IMR-90 (cell line): ENCODE results near the gene TOMM40. TPM values are rescaled to one million over a fixed set of nuclear protein-coding genes. Genes with fewer than 3 reads are reported as not detected.

ENCODE experiments used
- ATAC-seq: fragments of 200-7000 bp; cut with Tn5 transposase; 2 replicates; pipeline ENCODE4 v1.9.1; 2020; ENCODE audit warnings: low read depth, mild to moderate bottlenecking, moderate library complexity
- BruUV-seq: library from RNA; stranded (reverse); fragments of 400-500 nt; replicated peaks from 2 replicates; lab custom pipeline; 2021; lab: Mats Ljungman, UMichigan
- CTCF ChIA-PET: fragments of 300-600 bp; formaldehyde crosslinking; extraction: SDS; loops from one replicate; lab custom pipeline; 2021; ENCODE audit warnings: antibody characterized with exemption; lab: Yijun Ruan, JAX
- POLR2A ChIA-PET: fragments of 300-600 bp; sonication (Branson Sonifier 250); formaldehyde crosslinking; loops from one replicate; lab custom pipeline; 2022; ENCODE audit warnings: antibody characterized with exemption; ENCODE audit not compliant: unreplicated experiment; lab: Charles Lee
- DNase-seq: peaks from one replicate; pipeline ENCODE4 v3.0.0; 2013
- H2AFZ ChIP-seq: replicated peaks from 2 replicates; pipeline ENCODE3; 2013; ENCODE audit warnings: low read length, mild to moderate bottlenecking; ENCODE audit not compliant: poor library complexity
- H2AK5ac ChIP-seq: 2 replicates; pipeline ENCODE4 v1.6.1; 2013; ENCODE audit warnings: low read depth, low read length, inconsistent platforms
- H2AK9ac ChIP-seq: replicated peaks from 2 replicates; pipeline ENCODE3; 2013; ENCODE audit warnings: mild to moderate bottlenecking, low read depth, low read length, moderate library complexity; ENCODE audit not compliant: poor library complexity
- H2BK120ac ChIP-seq: 2 replicates; pipeline ENCODE4 v1.6.1; 2013; ENCODE audit warnings: low read depth, low read length, inconsistent platforms
- H2BK15ac ChIP-seq: 3 replicates; pipeline ENCODE4 v1.6.1; 2013; ENCODE audit warnings: low read depth, low read length, inconsistent platforms
- H2BK20ac ChIP-seq: 2 replicates; pipeline ENCODE4 v1.6.1; 2013; ENCODE audit warnings: low read depth, mild to moderate bottlenecking, inconsistent platforms, low read length, moderate library complexity
- H2BK5ac ChIP-seq: 2 replicates; pipeline ENCODE4 v1.6.1; 2013; ENCODE audit warnings: mild to moderate bottlenecking, low read depth, low read length, inconsistent platforms; ENCODE audit not compliant: poor library complexity, severe bottlenecking
- H3K14ac ChIP-seq: replicated peaks from 2 replicates; pipeline ENCODE4 v1.6.1; 2013; ENCODE audit warnings: low read depth, low read length, inconsistent platforms
- H3K18ac ChIP-seq: 2 replicates; pipeline ENCODE4 v1.6.1; 2013; ENCODE audit warnings: low read depth, low read length, control low read depth
- H3K23ac ChIP-seq: 2 replicates; pipeline ENCODE4 v1.6.1; 2013; ENCODE audit warnings: low read depth, low read length, inconsistent platforms
- H3K27ac ChIP-seq: 2 replicates; pipeline ENCODE4 v1.5.1; 2013; ENCODE audit warnings: mild to moderate bottlenecking, control low read depth, low read length; ENCODE audit not compliant: insufficient read depth
- H3K27me3 ChIP-seq: 2 replicates; pipeline ENCODE4 v1.6.1; 2013; ENCODE audit warnings: low read length; ENCODE audit not compliant: control insufficient read depth, insufficient read depth
- H3K36me3 ChIP-seq: 2 replicates; pipeline ENCODE4 v1.6.1; 2013; ENCODE audit warnings: low read length, mixed read lengths; ENCODE audit not compliant: control insufficient read depth, insufficient read depth
- H3K4ac ChIP-seq: 2 replicates; pipeline ENCODE4 v1.6.1; 2013; ENCODE audit warnings: low read depth, low read length, inconsistent platforms
- H3K4me1 ChIP-seq: 2 replicates; pipeline ENCODE4 v1.6.1; 2013; ENCODE audit warnings: low read length, mixed read lengths; ENCODE audit not compliant: control insufficient read depth, insufficient read depth
- H3K4me2 ChIP-seq: 2 replicates; pipeline ENCODE4 v1.6.1; 2013; ENCODE audit warnings: low read depth, mild to moderate bottlenecking, control low read depth, low read length, moderate library complexity
- H3K4me3 ChIP-seq: 2 replicates; pipeline ENCODE4 v1.5.1; 2013; ENCODE audit warnings: low read depth, mild to moderate bottlenecking, control low read depth, low read length, moderate library complexity; ENCODE audit not compliant: insufficient read depth
- H3K56ac ChIP-seq: 2 replicates; pipeline ENCODE4 v1.6.1; 2013; ENCODE audit warnings: low read length, inconsistent platforms; ENCODE audit not compliant: insufficient read depth; ENCODE audit errors: extremely low read depth
- H3K79me1 ChIP-seq, 2 experiments: 2 replicates each; pipeline ENCODE4 v1.6.1; 2013; ENCODE audit warnings: low read length in 2 of 2, inconsistent platforms in 1 of 2, low read depth in 1 of 2
- H3K9ac ChIP-seq: 2 replicates; pipeline ENCODE4 v1.6.1; 2013; ENCODE audit warnings: low read depth, low read length, control low read depth
- H3K9me1 ChIP-seq: 2 replicates; pipeline ENCODE4 v1.6.1; 2013; ENCODE audit warnings: low read length, inconsistent platforms; ENCODE audit not compliant: insufficient read depth
- H3K9me3 ChIP-seq: 2 replicates; pipeline ENCODE4 v1.6.1; 2013; ENCODE audit warnings: low read length; ENCODE audit not compliant: control insufficient read depth, insufficient read depth
- H4K20me1 ChIP-seq: 2 replicates; pipeline ENCODE4 v1.6.1; 2013; ENCODE audit warnings: low read length, inconsistent platforms; ENCODE audit not compliant: insufficient read depth
- H4K5ac ChIP-seq: 2 replicates; pipeline ENCODE4 v1.6.1; 2013; ENCODE audit warnings: mild to moderate bottlenecking, low read depth, low read length, control low read depth
- H4K8ac ChIP-seq, 2 experiments: 2 replicates each; pipeline ENCODE4 v1.6.1; 2013; ENCODE audit warnings: low read depth in 2 of 2, low read length in 2 of 2, control low read depth in 1 of 2, inconsistent platforms in 1 of 2
- H4K91ac ChIP-seq: 2 replicates; pipeline ENCODE4 v1.6.1; 2013; ENCODE audit warnings: low read depth, low read length, inconsistent platforms; ENCODE audit not compliant: insufficient read depth
- BHLHE40 ChIP-seq: fragments of 150-350 bp; IDR thresholded peaks from 2 replicates; pipeline ENCODE4 v1.6.1; 2016; ENCODE audit warnings: mild to moderate bottlenecking, low read depth, low read length
- CEBPB ChIP-seq: IDR thresholded peaks from 2 replicates; pipeline ENCODE4 v1.6.1; 2012; ENCODE audit warnings: low read depth, low read length, improper control_type of control experiment
- CHD1 ChIP-seq: IDR thresholded peaks from 2 replicates; pipeline ENCODE4 v1.6.1; 2012; ENCODE audit warnings: low read depth, low read length, improper control_type of control experiment
- ELK1 ChIP-seq: fragments of 150-350 bp; IDR thresholded peaks from 2 replicates; pipeline ENCODE4 v1.6.1; 2016; ENCODE audit warnings: low read depth, mild to moderate bottlenecking, low read length, moderate library complexity, borderline replicate concordance
- MXI1 ChIP-seq: IDR thresholded peaks from 2 replicates; pipeline ENCODE4 v1.6.1; 2012; ENCODE audit warnings: low read depth, mild to moderate bottlenecking, low read length, moderate library complexity, borderline replicate concordance
- POLR2A ChIP-seq: IDR thresholded peaks from 2 replicates; pipeline ENCODE4 v1.6.1; 2012; ENCODE audit warnings: mild to moderate bottlenecking, low read depth, low read length
- RAD21 ChIP-seq: IDR thresholded peaks from 2 replicates; pipeline ENCODE4 v1.6.1; 2012; ENCODE audit warnings: low read length, improper control_type of control experiment
- RCOR1 ChIP-seq: IDR thresholded peaks from 2 replicates; pipeline ENCODE4 v1.6.1; 2012; ENCODE audit warnings: mild to moderate bottlenecking, low read length, improper control_type of control experiment; ENCODE audit not compliant: insufficient replicate concordance
- SMC3 ChIP-seq: fragments of 150-350 bp; IDR thresholded peaks from 2 replicates; pipeline ENCODE4 v1.6.1; 2016; ENCODE audit warnings: low read depth, mild to moderate bottlenecking, antibody characterized with exemption, low read length, moderate library complexity
- USF2 ChIP-seq: fragments of 150-350 bp; IDR thresholded peaks from 2 replicates; pipeline ENCODE4 v1.6.1; 2017; ENCODE audit warnings: mild to moderate bottlenecking, antibody characterized with exemption, low read length, low read depth
- WGBS, 2 experiments: methylation state at CpG; one replicate each; pipeline versions ENCODE4 v1.1.5 to v1.1.7; 2013; ENCODE audit warnings: missing lambda C conversion rate in 2 of 2; ENCODE audit not compliant: insufficient read length in 1 of 2; ENCODE audit errors: extremely low coverage in 2 of 2; 5-methylcytosine and 5-hydroxymethylcytosine counted together
- dilution Hi-C: fragments of 300-500 bp; cut with HindIII; formaldehyde crosslinking; loops from one replicate; pipeline ENCODE4 v1.14.3; 2018; ENCODE audit warnings: low sequenced_read_pairs; ENCODE audit not compliant: unreplicated experiment
- in situ Hi-C: fragments of 300-500 bp; cut with MboI; formaldehyde crosslinking; loops from 3 replicates; pipeline ENCODE4 v1.14.3; 2019; ENCODE audit warnings: low sequenced_read_pairs, inconsistent platforms, mixed read lengths
- intact Hi-C: fragments of 100-400 bp; cut with micrococcal nuclease; formaldehyde crosslinking; loops from 2 replicates; pipeline ENCODE4 v1.10.0; 2022
- polyA plus RNA-seq, 3 experiments: library from polyadenylated mRNA; depleted of rRNA; stranded (reverse); fragments of >200 nt; gene quantifications; 2 replicates each; pipeline ENCODE4 v1.2.3, GENCODE V29; 2012; ENCODE audit warnings: low replicate concordance in 1 of 3
- total RNA-seq: library from RNA; depleted of rRNA; stranded (reverse); fragments of >200 nt; gene quantifications from 2 replicates; pipeline ENCODE4 v1.2.3, GENCODE V29; 2012
- TF ChIP-seq, protein P1 (sequence below): conservative IDR thresholded peaks from 2 replicates; pipeline ENCODE4 v1.5.1; 2012; ENCODE audit warnings: mild to moderate bottlenecking, low read depth, low read length, improper control_type of control experiment

The TOMM40 gene
- total and polyA plus RNA-seq, 2 of the 4 experiments (the other 2 are of a cell fraction): 54.8 to 62.6 TPM

- 0 out of 2 replicates have a peak, but pooled peaks cover 2% of the 10 kb centered on the region for H3K9me1 ChIP-seq
- dilution Hi-C loops (no loop called here), in situ Hi-C loops (no loop called here), intact Hi-C loops (no loop called here)
- no peak overlapping the region for H2AK9ac ChIP-seq
- DNase-seq: no peak
- peaks cover 6% of the 10 kb centered on the region; the same call in 1 of the 2 replicates for H3K27me3 ChIP-seq
- BruUV-seq: no TSS peak
- H3K36me3 ChIP-seq: peaks cover 2% of the 10 kb centered on the region; the same call in 1 of the 2 replicates
- H4K8ac ChIP-seq: no peak overlapping the region
- no peak overlapping the region for H2AFZ ChIP-seq
- no peak overlapping the region for H3K4me3 ChIP-seq
- H3K4me2 ChIP-seq: no peak overlapping the region
- H3K4ac ChIP-seq: no peak overlapping the region
- H2BK20ac ChIP-seq: no peak overlapping the region
- WGBS, 2 experiments: 87% methylated on average over 4 of the region's 5 CpGs; no CpG with 5 or more reads in 1 of the 2 experiments
- CTCF ChIA-PET: no interaction called here
- H4K20me1 ChIP-seq: no peaks in the 10 kb centered on the region
- peaks cover 1 to 6% of the 10 kb centered on the region in 2 experiments; a peak in 2 of 4 replicates for H3K79me1 ChIP-seq
- H2BK120ac ChIP-seq: no peak overlapping the region
- no peak overlapping the region for H4K5ac ChIP-seq
- H2BK15ac ChIP-seq: no peak overlapping the region
- H2AK5ac ChIP-seq: no peak overlapping the region
- POLR2A ChIA-PET: no interaction called here
- H3K27ac ChIP-seq: no peak overlapping the region
- no peak overlapping the region for H3K14ac ChIP-seq
- H3K9ac ChIP-seq: no peak overlapping the region
- no peak overlapping the region for H4K91ac ChIP-seq
- no peak overlapping the region for H3K23ac ChIP-seq
- no peak overlapping the region for H3K18ac ChIP-seq
- no peak overlapping the region for H3K56ac ChIP-seq
- ATAC-seq: no peak
- H3K4me1 ChIP-seq: no peaks in the 10 kb centered on the region
- TF ChIP-seq USF2: no peak
- no peak for TF ChIP-seq CEBPB
- TF ChIP-seq RCOR1: no peak
- no peak for TF ChIP-seq SMC3
- no peak for TF ChIP-seq MXI1
- TF ChIP-seq ELK1: no peak
- TF ChIP-seq, protein P1, sequence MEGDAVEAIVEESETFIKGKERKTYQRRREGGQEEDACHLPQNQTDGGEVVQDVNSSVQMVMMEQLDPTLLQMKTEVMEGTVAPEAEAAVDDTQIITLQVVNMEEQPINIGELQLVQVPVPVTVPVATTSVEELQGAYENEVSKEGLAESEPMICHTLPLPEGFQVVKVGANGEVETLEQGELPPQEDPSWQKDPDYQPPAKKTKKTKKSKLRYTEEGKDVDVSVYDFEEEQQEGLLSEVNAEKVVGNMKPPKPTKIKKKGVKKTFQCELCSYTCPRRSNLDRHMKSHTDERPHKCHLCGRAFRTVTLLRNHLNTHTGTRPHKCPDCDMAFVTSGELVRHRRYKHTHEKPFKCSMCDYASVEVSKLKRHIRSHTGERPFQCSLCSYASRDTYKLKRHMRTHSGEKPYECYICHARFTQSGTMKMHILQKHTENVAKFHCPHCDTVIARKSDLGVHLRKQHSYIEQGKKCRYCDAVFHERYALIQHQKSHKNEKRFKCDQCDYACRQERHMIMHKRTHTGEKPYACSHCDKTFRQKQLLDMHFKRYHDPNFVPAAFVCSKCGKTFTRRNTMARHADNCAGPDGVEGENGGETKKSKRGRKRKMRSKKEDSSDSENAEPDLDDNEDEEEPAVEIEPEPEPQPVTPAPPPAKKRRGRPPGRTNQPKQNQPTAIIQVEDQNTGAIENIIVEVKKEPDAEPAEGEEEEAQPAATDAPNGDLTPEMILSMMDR: no peak
- no peak for TF ChIP-seq POLR2A
- no peak for TF ChIP-seq RAD21
- TF ChIP-seq CHD1: no peak
- TF ChIP-seq BHLHE40: no peak
- no peaks in the 10 kb centered on the region for H3K9me3 ChIP-seq
- H2BK5ac ChIP-seq: no peak overlapping the region
Measured at GRCh38 chr19:44948763-44949374, 57.8 kb downstream of the TOMM40 start.
